ENCODE measurements around the gene CTBP1. TPM values are rescaled to one million over a fixed set of nuclear protein-coding genes. Genes with fewer than 3 reads are reported as not detected.
A peak's percentile ranks its signal among the peaks of the same experiment; 100 is the strongest.

Gene CTBP1
- total RNA-seq, 1 donor from 2014 or later: 165 TPM

GRCh38 chr4:1291996-1292702 is 43.2 kb upstream of the CTBP1 start:
- H3K4me1 Mint-ChIP-seq (ENCODE audit: unreplicated experiment): peaks cover 37% of the 10 kb centered on the region
- TF ChIP-seq, protein P1, sequence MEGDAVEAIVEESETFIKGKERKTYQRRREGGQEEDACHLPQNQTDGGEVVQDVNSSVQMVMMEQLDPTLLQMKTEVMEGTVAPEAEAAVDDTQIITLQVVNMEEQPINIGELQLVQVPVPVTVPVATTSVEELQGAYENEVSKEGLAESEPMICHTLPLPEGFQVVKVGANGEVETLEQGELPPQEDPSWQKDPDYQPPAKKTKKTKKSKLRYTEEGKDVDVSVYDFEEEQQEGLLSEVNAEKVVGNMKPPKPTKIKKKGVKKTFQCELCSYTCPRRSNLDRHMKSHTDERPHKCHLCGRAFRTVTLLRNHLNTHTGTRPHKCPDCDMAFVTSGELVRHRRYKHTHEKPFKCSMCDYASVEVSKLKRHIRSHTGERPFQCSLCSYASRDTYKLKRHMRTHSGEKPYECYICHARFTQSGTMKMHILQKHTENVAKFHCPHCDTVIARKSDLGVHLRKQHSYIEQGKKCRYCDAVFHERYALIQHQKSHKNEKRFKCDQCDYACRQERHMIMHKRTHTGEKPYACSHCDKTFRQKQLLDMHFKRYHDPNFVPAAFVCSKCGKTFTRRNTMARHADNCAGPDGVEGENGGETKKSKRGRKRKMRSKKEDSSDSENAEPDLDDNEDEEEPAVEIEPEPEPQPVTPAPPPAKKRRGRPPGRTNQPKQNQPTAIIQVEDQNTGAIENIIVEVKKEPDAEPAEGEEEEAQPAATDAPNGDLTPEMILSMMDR (conservative IDR thresholded peaks at IDR 0.05): no peak
- H3K9me3 Mint-ChIP-seq: no peaks in the 10 kb centered on the region
- H3K4me3 Mint-ChIP-seq: peak overlapping the region; percentile 98
- peaks cover 4% of the 10 kb centered on the region for H3K36me3 Mint-ChIP-seq
- H3K27me3 Mint-ChIP-seq: no peaks in the 10 kb centered on the region
- peak overlapping the region; percentile 100 for H3K27ac Mint-ChIP-seq
- DNase-seq (ENCODE audit: extremely low spot score, unreplicated experiment): no peak

GRCh38 chr4:1291091-1291490 is 42.2 kb upstream of the CTBP1 start:
- no peak for DNase-seq (ENCODE audit: extremely low spot score, unreplicated experiment)
- TF ChIP-seq, protein P1 (conservative IDR thresholded peaks at IDR 0.05): no peak
- peaks cover 31% of the 10 kb centered on the region for H3K4me1 Mint-ChIP-seq (ENCODE audit: unreplicated experiment)
- peak overlapping the region; percentile 100 for H3K27ac Mint-ChIP-seq
- peak overlapping the region; percentile 98 for H3K4me3 Mint-ChIP-seq
- H3K27me3 Mint-ChIP-seq: no peaks in the 10 kb centered on the region
- H3K36me3 Mint-ChIP-seq: no peaks in the 10 kb centered on the region
- no peaks in the 10 kb centered on the region for H3K9me3 Mint-ChIP-seq

DNA sequence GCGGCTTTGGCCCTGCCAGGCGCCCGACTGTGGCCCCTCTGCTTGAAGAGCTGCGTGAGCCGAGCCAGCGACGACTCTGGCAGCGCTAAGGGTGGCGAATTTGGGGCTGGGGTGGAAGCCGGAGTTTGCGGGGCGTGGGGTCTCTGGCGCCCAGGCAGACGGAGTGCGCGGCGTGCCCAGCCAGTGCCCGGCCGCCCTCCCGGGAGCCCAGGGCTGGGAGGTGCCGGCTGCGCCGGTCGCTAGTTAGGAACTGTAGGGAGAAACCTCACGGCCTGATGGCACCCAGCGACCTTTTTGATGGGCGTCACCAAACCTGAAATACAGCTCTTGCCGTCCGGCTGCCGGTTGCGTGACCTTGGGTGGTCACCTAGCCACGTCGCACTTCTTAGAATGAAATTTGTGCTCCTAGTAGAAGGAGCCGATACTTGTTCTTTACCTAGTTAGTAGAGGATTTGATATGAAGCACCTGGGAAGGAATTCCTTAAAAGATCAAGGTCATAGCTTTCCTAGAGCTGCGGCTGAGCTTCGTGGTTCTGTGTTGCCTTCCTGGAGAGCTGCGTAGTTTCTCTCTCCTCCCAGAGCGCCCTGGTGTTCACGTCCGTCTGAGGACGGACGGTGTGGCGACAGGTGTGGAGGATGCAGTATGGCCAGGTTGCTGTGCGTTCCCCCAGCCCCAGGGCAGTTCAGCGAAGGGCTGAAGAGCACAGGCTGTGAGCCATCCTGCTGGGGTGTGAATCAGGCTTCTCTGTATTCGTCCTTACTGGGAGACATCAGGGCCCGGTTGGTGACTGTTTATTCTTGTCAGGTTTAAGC is 41.4 kb upstream of the CTBP1 start:
- Mint-ChIP-seq H3K36me3 (no peaks in the 10 kb centered on the region), H3K27ac (peak overlapping the region; percentile 100), H3K4me1 (ENCODE audit: unreplicated experiment) (peaks cover 31% of the 10 kb centered on the region), H3K27me3 (no peaks in the 10 kb centered on the region), H3K9me3 (no peaks in the 10 kb centered on the region), H3K4me3 (peak overlapping the region; percentile 98)
- no peak for DNase-seq (ENCODE audit: extremely low spot score, unreplicated experiment)
- TF ChIP-seq, protein P1 (conservative IDR thresholded peaks at IDR 0.05): no peak

DNA sequence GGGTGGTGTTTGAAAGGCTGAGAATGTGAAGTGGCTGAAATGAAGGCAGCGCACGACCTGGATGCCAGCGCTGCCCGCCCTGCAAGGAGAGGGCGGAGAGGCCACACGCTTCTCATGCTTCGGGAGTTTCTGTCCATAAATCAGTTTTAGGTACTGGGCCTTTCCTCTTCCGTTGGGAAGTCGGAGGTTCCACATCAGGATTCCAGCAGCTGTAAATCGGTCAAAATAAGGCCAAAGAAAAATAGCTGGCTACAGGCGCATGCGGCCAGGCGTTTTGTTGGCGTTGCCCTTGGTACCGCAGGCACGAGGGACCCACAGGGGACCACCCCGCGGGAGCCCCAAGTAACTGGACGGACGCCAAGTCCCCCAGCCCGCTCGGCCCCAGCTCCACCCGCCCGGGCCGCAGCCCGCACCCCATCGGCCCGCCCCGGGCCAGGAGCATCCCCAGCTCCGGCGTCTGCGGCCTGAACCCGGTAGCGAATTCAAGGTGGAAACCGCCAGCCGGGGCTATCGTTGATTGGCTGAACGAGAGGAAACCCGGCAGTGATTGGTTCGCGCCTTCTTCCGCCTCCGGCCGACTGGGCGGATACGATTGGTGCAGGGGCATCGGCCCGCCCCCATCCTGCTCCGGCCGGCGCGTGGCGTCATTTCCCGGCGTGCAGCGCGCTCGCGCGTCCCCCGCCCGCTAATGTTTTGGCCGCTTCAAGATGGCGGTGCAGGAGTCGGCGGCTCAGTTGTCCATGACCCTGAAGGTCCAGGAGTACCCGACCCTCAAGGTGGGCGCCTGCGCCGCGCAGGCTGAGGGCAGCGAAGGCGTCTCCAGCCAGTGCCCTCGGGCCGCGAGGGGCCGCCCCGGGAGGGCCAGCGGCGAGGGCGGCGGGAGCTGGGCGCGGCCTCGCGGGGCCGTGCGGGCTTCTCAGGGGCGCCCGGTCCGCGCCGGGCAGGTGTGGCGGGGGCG is 40.6 kb upstream of the CTBP1 start, which contains the start of gene MAEA:
MAEA (plus strand) TSS at position 685 of the 958 bp plus-strand sequence; CDS start at position 708, 23 bp downstream.
- H3K27ac Mint-ChIP-seq: peak within 1 kb of the TSS; percentile 100
- H3K36me3 Mint-ChIP-seq: no peaks in the 10 kb centered on the region
- peak within 1 kb of the TSS; percentile 98 for H3K4me3 Mint-ChIP-seq
- DNase-seq (ENCODE audit: extremely low spot score, unreplicated experiment): peak; percentile 98
- TF ChIP-seq, protein P1 (conservative IDR thresholded peaks at IDR 0.05): no peak
- H3K27me3 Mint-ChIP-seq: no peaks in the 10 kb centered on the region
- peaks cover 27% of the 10 kb centered on the region for H3K4me1 Mint-ChIP-seq (ENCODE audit: unreplicated experiment)
- no peaks in the 10 kb centered on the region for H3K9me3 Mint-ChIP-seq

DNA sequence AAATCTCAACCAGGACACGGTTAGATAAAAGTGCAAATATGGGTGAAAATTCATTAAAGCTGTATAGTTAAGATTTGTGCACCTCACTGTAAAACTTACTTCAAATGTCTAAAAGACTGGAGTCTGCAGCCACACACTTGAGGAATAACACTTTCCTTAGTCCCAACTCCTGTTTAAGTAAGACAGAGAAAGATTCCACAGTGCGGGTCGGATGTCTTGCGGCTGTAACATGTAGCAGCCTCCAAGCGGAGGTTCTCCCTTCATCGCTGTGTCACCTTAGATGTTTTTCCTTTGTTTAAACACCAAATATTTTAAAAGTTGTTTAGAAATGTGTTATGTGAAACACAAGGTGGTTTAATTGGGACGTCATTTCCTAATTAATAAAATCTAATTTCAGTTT is 39.9 kb upstream of the CTBP1 start:
- no peak for DNase-seq (ENCODE audit: extremely low spot score, unreplicated experiment)
- peak overlapping the region; percentile 78 for H3K27ac Mint-ChIP-seq
- TF ChIP-seq, protein P1 (conservative IDR thresholded peaks at IDR 0.05): no peak
- H3K36me3 Mint-ChIP-seq: no peaks in the 10 kb centered on the region
- H3K9me3 Mint-ChIP-seq: no peaks in the 10 kb centered on the region
- H3K4me3 Mint-ChIP-seq: peak overlapping the region; percentile 98
- H3K27me3 Mint-ChIP-seq: no peaks in the 10 kb centered on the region
- H3K4me1 Mint-ChIP-seq (ENCODE audit: unreplicated experiment): peaks cover 26% of the 10 kb centered on the region

All from type B pancreatic cell (in vitro differentiated cells).